ENCODE results near the gene CACNA1H.
"Not testable (repeated sequence)": the region's sequence is repeated elsewhere in the genome, so short reads cannot be mapped to it uniquely, and the experiment has no call there.

The CACNA1H gene

GRCh38 chr16:1256874-1257322 is 104.0 kb downstream of the CACNA1H start:
- no peak for DNase-seq

GRCh38 chr16:1257561-1258224 is 104.8 kb downstream of the CACNA1H start:
- no peak for DNase-seq

GRCh38 chr16:1258225-1258600 is 105.3 kb downstream of the CACNA1H start:
- no peak for DNase-seq

GRCh38 chr16:1258906-1259759 is 106.2 kb downstream of the CACNA1H start:
- peak; percentile 8 for DNase-seq

- no peak for DNase-seq
These were observed 106.8 kb downstream of the CACNA1H start for GRCh38 chr16:1259760-1260068.

GRCh38 chr16:1260101-1260680 is 107.3 kb downstream of the CACNA1H start:
- DNase-seq = no peak

GRCh38 chr16:1261131-1261892 is 108.4 kb downstream of the CACNA1H start:
- DNase-seq = no peak

GRCh38 chr16:1262210-1262845 is 109.4 kb downstream of the CACNA1H start:
- no peak for DNase-seq

- DNase-seq = no peak
These were observed 109.9 kb downstream of the CACNA1H start for GRCh38 chr16:1262846-1263221.

- DNase-seq = no peak
These were observed 110.9 kb downstream of the CACNA1H start for GRCh38 chr16:1263591-1264344.

GRCh38 chr16:1264345-1265089 is 111.6 kb downstream of the CACNA1H start:
- no peak for DNase-seq

- DNase-seq = no peak
These were observed 112.3 kb downstream of the CACNA1H start for GRCh38 chr16:1265090-1265630.

- DNase-seq = no peak
These were observed 112.9 kb downstream of the CACNA1H start for GRCh38 chr16:1265826-1266225.

GRCh38 chr16:1269418-1269817 is 116.5 kb downstream of the CACNA1H start:
- not testable (repeated sequence) for DNase-seq

GRCh38 chr16:1271380-1271723 is 118.4 kb downstream of the CACNA1H start:
- no peak for DNase-seq
